Endodermal cell (in vitro differentiated cells): Measurements from ENCODE around the gene CALHM4. TPM values are rescaled to one million over a fixed set of nuclear protein-coding genes. Genes with fewer than 3 reads are reported as not detected.

Source experiments
- DNase-seq: peaks from one replicate; pipeline ENCODE4 v3.0.0-alpha.2; 2017
- H3K27ac ChIP-seq: 2 replicates; pipeline ENCODE4 v1.5.1; 2013; ENCODE audit warnings: mild to moderate bottlenecking, low read depth, low read length, moderate library complexity
- H3K27me3 ChIP-seq: 2 replicates; pipeline ENCODE4 v1.6.1; 2013; ENCODE audit warnings: mild to moderate bottlenecking, low read length, moderate library complexity; ENCODE audit not compliant: insufficient read depth, control insufficient read depth, poor library complexity, severe bottlenecking
- H3K36me3 ChIP-seq: 2 replicates; pipeline ENCODE4 v1.7.0; 2013; ENCODE audit warnings: mild to moderate bottlenecking, low read length, moderate library complexity; ENCODE audit not compliant: control insufficient read depth, insufficient read depth
- H3K4me1 ChIP-seq: one replicate; pipeline ENCODE4 v1.7.0; 2013; ENCODE audit warnings: low read length; ENCODE audit not compliant: control insufficient read depth, insufficient read depth
- H3K4me3 ChIP-seq: 2 replicates; pipeline ENCODE4 v1.5.1; 2013; ENCODE audit warnings: mild to moderate bottlenecking, low read length, moderate library complexity
- H3K9ac ChIP-seq: 2 replicates; pipeline ENCODE4 v1.6.1; 2013; ENCODE audit warnings: mild to moderate bottlenecking, low read length, moderate library complexity; ENCODE audit not compliant: poor library complexity, severe bottlenecking; ENCODE audit errors: extremely low read depth
- H3K9me3 ChIP-seq: 2 replicates; pipeline ENCODE4 v1.6.1; 2013; ENCODE audit warnings: mild to moderate bottlenecking, low read length, moderate library complexity; ENCODE audit not compliant: control insufficient read depth
- H3K27ac Mint-ChIP-seq: 2 replicates; pipeline ENCODE4 v1.8.0; 2020; ENCODE audit warnings: mixed read lengths
- H3K27me3 Mint-ChIP-seq: 2 replicates; pipeline ENCODE4 v1.8.0; 2021; ENCODE audit warnings: mild to moderate bottlenecking, mixed read lengths; ENCODE audit not compliant: insufficient read depth
- H3K36me3 Mint-ChIP-seq: 2 replicates; pipeline ENCODE4 v1.8.0; 2020; ENCODE audit warnings: low read depth, mixed read lengths
- H3K4me1 Mint-ChIP-seq: 2 replicates; pipeline ENCODE4 v1.8.0; 2020; ENCODE audit warnings: mixed read lengths
- H3K4me3 Mint-ChIP-seq: 2 replicates; pipeline ENCODE4 v1.8.0; 2020; ENCODE audit warnings: mild to moderate bottlenecking, moderate library complexity, mixed read lengths
- H3K9me3 Mint-ChIP-seq: 2 replicates; pipeline ENCODE4 v1.8.0; 2020; ENCODE audit warnings: mild to moderate bottlenecking, mixed read lengths
- CTCF ChIP-seq: fragments of 200-600 bp; sonication (generic); conservative IDR thresholded peaks from 2 replicates; pipeline ENCODE4 v1.5.0; 2021; ENCODE audit warnings: antibody characterized with exemption, mild to moderate bottlenecking
- WGBS, 2 experiments: methylation state at CpG; one replicate each; pipeline versions ENCODE4 v1.1.5 to v1.1.7; 2013; ENCODE audit warnings: missing lambda C conversion rate in 2 of 2, mixed read lengths in 1 of 2; ENCODE audit not compliant: insufficient coverage in 1 of 2, insufficient read length in 1 of 2; 5-methylcytosine and 5-hydroxymethylcytosine counted together
- total RNA-seq, 2 donors: library from RNA; stranded (reverse); fragmentation: NEBNext Ultra II Directional in 1 of 2; extraction: Animal tissue kit (Norgen Biotek cat#: 25700) in 1 of 2; gene quantifications; 2 replicates in 1 of 2; 3 replicates in 1 of 2; pipeline ENCODE4 v1.2.1, GENCODE V29; 2021

CALHM4 gene
- total RNA-seq, 2 donors from 2014 or later: not detected

- no peak overlapping the region for H3K27ac Mint-ChIP-seq
- no peak overlapping the region for H3K27ac ChIP-seq
- no peak for TF ChIP-seq CTCF
- H3K36me3 Mint-ChIP-seq: peaks cover 18% of the 10 kb centered on the region
- H3K4me3 Mint-ChIP-seq: no peak overlapping the region
- no peaks in the 10 kb centered on the region for H3K27me3 Mint-ChIP-seq
- no peaks in the 10 kb centered on the region for H3K4me1 ChIP-seq
- no peaks in the 10 kb centered on the region for H3K9me3 ChIP-seq
- no peak overlapping the region for H3K4me3 ChIP-seq
- H3K9me3 Mint-ChIP-seq: no peaks in the 10 kb centered on the region
- no peaks in the 10 kb centered on the region for H3K27me3 ChIP-seq
- H3K36me3 ChIP-seq: peaks cover 58% of the 10 kb centered on the region
- H3K9ac ChIP-seq: no peak overlapping the region
- DNase-seq: no peak
- no peaks in the 10 kb centered on the region for H3K4me1 Mint-ChIP-seq
Observed at GRCh38 chr6:116578335-116578734, 24.8 kb downstream of the CALHM4 start.

- Mint-ChIP-seq H3K27me3 (no peaks in the 10 kb centered on the region), H3K36me3 (peaks cover 18% of the 10 kb centered on the region), H3K4me3 (no peak overlapping the region), H3K27ac (no peak overlapping the region), H3K4me1 (no peaks in the 10 kb centered on the region), H3K9me3 (no peaks in the 10 kb centered on the region)
- Histone ChIP-seq H3K9ac (no peak overlapping the region), H3K27ac (no peak overlapping the region), H3K4me1 (no peaks in the 10 kb centered on the region), H3K4me3 (no peak overlapping the region), H3K36me3 (peaks cover 60% of the 10 kb centered on the region), H3K9me3 (no peaks in the 10 kb centered on the region), H3K27me3 (no peaks in the 10 kb centered on the region)
- 100% methylated on average over 1 of the region's 1 CpG; no CpG with 5 or more reads in 1 of the 2 experiments for WGBS, 2 experiments
- TF ChIP-seq CTCF: no peak
- DNase-seq: no peak
Observed at GRCh38 chr6:116579143-116579542, 25.6 kb downstream of the CALHM4 start.

GRCh38 chr6:116580198-116580597 lies 26.6 kb downstream of the CALHM4 start:
- Histone ChIP-seq H3K36me3 (peaks cover 63% of the 10 kb centered on the region), H3K27me3 (no peaks in the 10 kb centered on the region), H3K9me3 (no peaks in the 10 kb centered on the region), H3K9ac (no peak overlapping the region), H3K4me1 (no peaks in the 10 kb centered on the region), H3K27ac (no peak overlapping the region), H3K4me3 (no peak overlapping the region)
- no peak for DNase-seq
- Mint-ChIP-seq H3K4me1 (no peaks in the 10 kb centered on the region), H3K27me3 (no peaks in the 10 kb centered on the region), H3K9me3 (no peaks in the 10 kb centered on the region), H3K4me3 (no peak overlapping the region), H3K27ac (no peak overlapping the region), H3K36me3 (peaks cover 20% of the 10 kb centered on the region)
- TF ChIP-seq CTCF: no peak
- WGBS, 2 experiments: 87 to 100% methylated on average over 1 to 2 of the region's 2 CpGs
